Left ventricle myocardium superior (tissue), 1 donor: ENCODE results near the gene POU6F2. TPM values are rescaled to one million over a fixed set of nuclear protein-coding genes. Genes with fewer than 3 reads are reported as not detected.

ENCODE experiments used
- ATAC-seq: fragments of 200-7000 bp; cut with Tn5 transposase; one replicate; pipeline ENCODE4 v1.9.1; 2020; ENCODE audit warnings: mild to moderate bottlenecking, moderate library complexity
- DNase-seq: peaks from one replicate; pipeline ENCODE4 v3.0.0-alpha.2; 2020
- intact Hi-C: fragments of 100-400 bp; cut with micrococcal nuclease; formaldehyde crosslinking; loops from one replicate; pipeline ENCODE4 v1.11.0; 2022
- total RNA-seq: library from RNA; stranded (reverse); fragmentation: NEBNext Ultra II Directional; extraction: Animal tissue kit (Norgen Biotek cat#: 25700); gene quantifications from one replicate; pipeline ENCODE4 v1.2.1, GENCODE V29; 2021
- donor health status: DM: no; HTN: yes; CAD: no; lungs with severe emphysema.

POU6F2 gene
- total RNA-seq, 1 donor from 2014 or later = not detected

- intact Hi-C loops = no loop called here
- DNase-seq = no peak
- ATAC-seq = no peak
These were observed 455.2 kb downstream of the POU6F2 start for GRCh38 chr7:39432807-39433416.

DNA sequence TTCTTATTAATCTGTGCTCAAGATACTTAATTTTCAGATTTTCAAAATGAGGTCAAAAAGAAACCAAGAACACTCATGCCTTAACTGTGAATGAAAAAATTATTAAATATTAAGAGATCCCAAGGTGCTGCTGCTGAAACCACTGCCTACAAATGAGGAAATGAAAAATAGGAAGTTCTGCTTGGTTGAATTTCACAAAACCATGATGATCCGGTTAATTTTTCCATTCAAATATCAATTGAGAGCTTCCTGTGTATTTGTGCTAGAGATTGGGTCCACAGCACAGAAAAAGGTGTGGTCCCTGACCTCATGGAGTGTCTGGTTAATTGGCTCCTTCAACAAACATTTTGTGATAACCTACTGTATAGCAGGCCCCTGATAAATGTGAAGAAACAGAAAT lies 455.8 kb downstream of the POU6F2 start:
- no peak for DNase-seq
- no peak for ATAC-seq
- intact Hi-C loops = no loop called here

DNA sequence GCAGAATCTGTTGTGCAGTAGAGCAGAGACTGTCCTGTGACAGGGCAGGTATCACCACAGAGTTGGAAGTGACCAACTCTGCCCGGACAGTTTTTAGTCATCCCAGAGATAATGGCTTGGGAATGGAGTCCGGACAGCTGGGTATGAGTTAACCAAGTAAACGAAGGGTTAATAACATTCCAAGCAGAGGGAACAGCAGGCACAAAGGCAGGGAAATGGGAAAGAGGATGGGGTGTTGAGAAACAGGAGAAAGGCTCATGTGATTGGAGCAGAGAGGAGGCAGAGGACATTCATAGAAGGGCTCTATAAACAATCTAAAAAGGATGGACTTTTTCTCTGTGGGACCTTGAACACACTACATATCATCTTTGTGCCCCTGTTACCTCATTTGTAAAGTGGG lies 456.3 kb downstream of the POU6F2 start:
- ATAC-seq = no peak
- intact Hi-C loops = no loop called here
- DNase-seq = no peak

- DNase-seq = no peak
- ATAC-seq = no peak
- intact Hi-C loops = no loop called here
These were observed 468.8 kb downstream of the POU6F2 start for GRCh38 chr7:39446546-39446945.

DNA sequence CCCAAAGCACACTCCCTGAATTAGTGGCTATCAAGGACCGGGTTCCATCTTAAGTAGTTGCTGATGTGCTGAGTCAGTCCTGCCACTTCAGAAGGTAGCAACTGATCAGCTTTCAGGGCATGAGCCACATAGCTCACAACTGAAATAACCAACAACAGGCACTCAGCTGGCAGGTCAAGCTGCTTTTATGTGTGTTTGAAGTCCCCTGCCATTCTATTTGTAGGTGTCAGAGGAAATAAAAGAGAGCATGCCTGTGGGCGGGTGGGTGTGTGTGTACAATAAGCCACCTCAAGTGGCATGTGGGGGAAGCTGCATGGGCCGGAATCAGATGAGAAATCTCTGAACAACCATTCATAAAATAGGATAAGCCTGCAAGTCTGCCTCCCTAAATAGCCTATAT lies 474.2 kb downstream of the POU6F2 start:
- no peak for ATAC-seq
- DNase-seq = no peak
- intact Hi-C loops = no loop called here

DNA sequence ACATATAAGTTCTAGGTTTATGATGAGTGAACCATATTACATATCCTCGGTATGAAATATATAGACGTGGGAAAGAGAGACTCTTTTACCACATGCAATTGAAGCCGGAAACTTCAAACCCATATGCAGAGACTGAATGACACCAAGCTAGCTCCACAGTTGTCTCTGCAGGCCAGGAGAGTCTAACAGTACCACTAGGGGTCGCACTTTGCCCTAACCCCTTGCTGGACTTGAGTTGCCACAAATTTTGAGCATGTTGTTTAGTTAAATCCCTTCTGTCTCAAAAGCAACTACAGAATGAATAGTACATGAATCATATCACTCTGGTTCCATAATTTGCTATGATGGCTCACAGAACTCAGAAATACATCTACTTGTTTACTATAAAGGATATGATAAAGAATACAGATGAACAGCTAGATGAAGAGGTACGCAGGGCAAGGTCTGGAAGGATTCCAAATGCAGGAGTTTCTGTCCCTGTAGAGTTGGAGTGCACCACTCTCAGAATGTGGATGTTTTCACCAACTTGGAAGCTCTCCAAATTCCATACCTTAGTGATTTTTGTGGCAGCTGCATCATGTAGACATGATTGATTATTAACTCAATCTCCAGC lies 476.1 kb downstream of the POU6F2 start:
- ATAC-seq = no peak
- DNase-seq = no peak
- intact Hi-C loops = no loop called here

DNA sequence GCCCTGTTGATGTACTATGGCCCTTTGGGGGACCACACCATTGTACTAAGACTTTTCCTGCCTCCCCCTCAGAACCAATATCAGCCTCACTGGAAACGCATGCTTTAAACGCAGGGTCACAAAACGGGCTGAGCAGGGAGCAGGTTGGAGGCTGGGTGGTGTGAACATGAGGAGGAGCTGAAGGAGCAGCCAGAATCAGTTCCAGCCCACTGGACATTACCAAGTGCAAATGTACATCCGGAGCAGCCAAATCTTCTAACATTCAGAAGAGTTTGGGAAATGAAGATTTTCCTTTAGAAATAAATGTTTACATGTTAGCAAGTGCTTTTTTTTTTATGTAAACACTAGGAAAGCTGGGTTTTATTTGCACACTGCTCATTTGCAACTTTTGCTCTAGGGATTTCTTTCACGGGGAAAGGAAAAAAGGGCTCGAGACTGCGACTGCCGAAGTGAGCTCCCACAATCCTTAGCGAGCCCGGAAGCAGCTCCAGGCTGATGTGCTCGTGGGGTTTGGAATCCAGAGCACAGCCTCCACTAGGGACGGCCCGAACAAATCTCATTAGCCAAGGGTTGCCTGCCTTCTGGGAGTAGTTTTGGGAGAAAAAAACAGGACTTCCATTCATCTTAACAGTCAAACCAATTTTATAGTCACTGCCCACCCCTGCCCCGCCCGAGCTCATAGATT lies 480.5 kb downstream of the POU6F2 start:
- intact Hi-C loops = no loop called here
- DNase-seq = no peak
- no peak for ATAC-seq

- ATAC-seq = no peak
- intact Hi-C loops = no loop called here
- DNase-seq = no peak
These were observed 481.9 kb downstream of the POU6F2 start for GRCh38 chr7:39459636-39460035.

DNA sequence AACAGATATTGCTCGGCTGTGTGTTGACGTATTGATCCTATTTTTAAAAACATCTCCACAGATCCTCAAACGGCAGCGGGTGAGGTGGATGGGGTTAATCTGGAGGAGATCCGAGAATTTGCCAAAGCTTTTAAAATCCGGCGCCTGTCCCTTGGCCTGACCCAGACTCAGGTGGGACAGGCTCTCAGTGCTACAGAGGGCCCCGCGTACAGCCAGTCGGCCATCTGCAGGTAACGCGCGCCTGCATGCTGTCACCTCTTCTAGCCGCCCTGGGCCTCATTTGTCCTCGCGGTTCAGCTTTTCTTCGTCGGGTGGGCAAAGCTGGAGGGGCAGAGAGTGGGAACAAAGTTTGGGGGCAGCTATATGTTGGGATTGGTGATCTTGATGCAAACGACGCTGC lies 482.8 kb downstream of the POU6F2 start:
- intact Hi-C loops = no loop called here
- ATAC-seq (no peak), DNase-seq (no peak)

GRCh38 chr7:39461263-39461820 lies 483.6 kb downstream of the POU6F2 start:
- no peak for DNase-seq
- no peak for ATAC-seq
- intact Hi-C loops = no loop called here

DNA sequence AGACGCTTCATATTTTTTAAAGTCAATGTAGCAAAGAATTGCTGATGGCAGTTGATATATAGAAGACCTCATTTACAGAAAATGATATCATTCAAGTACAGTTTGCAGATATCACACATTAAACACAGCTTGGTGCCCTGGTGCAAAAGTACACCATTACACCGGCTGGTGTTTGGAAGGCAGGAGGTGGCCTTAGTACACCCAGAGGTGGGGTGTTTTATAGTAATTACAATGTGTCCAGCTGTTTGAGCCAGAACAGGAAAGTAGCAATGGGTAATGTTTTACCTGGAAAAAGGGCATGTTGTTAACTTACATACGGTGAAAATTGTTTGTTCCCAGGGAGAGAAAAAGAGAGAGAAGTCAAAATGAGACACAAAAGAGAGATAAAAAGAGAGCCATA lies 485.5 kb downstream of the POU6F2 start:
- ATAC-seq (no peak), DNase-seq (no peak)
- intact Hi-C loops = no loop called here

DNA sequence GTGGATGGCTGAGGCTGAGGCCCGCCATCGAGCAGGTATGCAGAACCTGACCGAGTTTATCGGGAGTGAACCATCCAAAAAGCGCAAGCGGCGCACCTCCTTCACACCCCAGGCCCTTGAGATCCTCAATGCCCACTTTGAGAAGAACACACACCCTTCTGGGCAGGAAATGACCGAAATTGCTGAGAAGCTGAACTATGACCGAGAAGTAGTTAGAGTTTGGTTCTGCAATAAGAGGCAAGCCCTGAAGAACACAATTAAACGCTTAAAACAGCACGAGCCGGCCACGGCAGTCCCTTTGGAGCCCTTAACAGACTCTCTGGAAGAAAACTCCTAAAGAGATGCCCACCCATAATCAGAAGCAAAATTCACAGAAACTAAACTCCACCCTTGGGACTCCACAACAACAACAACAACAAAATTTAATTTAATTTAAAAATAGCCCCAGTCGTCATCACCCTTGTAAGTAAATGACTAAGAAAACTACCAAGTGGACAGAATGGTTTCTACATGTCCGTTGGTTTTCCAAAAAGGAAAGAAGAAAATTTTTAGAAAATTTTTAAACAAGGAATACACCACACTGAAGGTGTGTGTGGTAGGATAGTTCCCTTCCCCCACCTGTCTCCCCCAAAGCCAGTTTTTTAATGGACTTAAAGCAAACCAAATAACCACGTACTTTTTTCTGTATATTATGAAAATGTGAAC lies 486.8 kb downstream of the POU6F2 start:
- ATAC-seq (no peak), DNase-seq (no peak)
- intact Hi-C loops = loop anchor here (5.0 kb wide), 1 partner anchor 532 kb away; no protein-coding TSS in a partner anchor

DNA sequence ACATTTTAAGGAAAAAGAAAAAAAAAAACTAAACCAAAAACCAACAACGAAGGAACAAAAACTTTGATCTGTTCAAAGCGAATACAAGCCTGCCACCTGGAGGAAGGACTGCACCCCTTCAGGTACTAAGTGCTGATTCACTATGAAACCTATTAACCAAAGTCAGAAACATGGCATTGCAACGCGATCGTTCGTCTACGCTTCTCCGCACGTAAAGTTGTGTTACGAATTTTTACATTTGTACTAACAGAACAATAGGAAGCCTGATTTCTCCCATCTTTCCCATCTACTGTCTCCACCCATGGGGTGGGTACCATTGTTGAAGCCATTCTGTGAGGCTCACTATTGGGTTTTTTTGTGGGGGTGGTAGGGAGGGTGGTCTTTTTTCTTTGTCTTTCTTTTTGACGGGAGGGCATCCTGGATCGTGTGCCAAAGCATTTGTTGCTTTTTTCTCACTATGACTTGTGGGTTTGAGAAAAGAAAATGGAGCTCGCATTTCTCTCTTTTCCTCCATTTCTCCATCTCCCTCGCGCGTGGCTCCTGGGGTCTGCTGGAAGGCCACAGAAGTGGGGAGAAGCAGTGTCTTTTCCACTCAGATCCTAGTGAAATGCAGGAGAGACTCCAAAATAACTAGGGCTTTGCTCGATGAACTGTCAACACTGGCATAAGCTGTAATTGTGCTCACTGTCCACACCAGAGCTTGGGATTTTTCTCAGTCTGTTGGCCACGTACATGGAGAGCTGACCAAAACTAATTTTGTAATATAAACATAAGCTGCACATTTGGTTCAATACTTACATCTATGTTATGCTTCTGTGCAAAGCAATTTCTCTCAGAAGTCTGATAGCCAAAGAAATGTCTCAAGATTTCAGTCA lies 487.6 kb downstream of the POU6F2 start:
- ATAC-seq = peak; percentile 68
- intact Hi-C loops = loop anchor here (5.0 kb wide), 1 partner anchor 533 kb away; no protein-coding TSS in a partner anchor

DNA sequence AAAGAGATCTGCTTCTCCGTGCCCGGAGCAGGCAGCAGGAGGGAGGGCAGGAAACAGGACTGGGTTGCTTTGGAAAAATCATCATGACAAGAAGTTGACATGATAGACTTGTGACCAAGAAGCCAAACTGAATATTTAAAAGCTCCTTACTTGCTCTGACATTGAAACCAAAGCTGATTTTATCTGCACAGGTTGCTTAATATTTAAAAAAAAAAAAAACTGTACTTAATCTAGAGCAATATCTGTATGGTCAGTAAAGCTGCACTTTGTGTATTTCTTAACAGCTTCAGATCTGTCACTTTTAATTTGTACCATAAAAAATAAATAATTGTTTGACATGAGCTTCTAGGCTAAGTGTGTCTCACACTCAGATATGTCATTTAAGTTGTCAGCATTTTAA lies 490.6 kb downstream of the POU6F2 start:
- intact Hi-C loops = loop anchor here (5.0 kb wide), 1 partner anchor 536 kb away; no protein-coding TSS in a partner anchor
- no peak for ATAC-seq

More for the DNA sequence above, 487.6 kb downstream of the POU6F2 start:
- no peak for DNase-seq

GRCh38 chr7:39468808-39469374 lies 491.2 kb downstream of the POU6F2 start:
- no peak for DNase-seq
- ATAC-seq = no peak
- intact Hi-C loops = loop anchor here (5.0 kb wide), 1 partner anchor 537 kb away; no protein-coding TSS in a partner anchor

More for the DNA sequence above, 490.6 kb downstream of the POU6F2 start:
- DNase-seq = no peak

DNA sequence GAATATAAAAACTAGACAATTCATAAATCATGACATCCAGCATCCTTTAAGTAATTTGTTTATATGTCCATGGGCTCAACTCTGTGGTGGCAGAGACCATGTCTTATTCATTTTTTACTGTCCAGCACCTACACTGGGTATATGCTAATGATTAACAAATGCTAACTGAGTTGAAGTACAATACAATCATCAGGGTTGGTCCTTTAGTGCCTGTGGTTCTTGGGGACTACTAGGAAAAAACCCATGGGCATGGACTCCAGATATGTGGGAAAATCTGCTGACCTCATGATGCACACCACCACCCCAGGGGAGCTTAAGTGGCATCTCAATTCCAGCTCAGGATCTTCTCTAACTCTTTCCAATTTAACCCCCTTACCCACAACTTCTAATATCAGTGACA lies 503.2 kb downstream of the POU6F2 start:
- ATAC-seq (no peak), DNase-seq (no peak)
- intact Hi-C loops = no loop called here

DNA sequence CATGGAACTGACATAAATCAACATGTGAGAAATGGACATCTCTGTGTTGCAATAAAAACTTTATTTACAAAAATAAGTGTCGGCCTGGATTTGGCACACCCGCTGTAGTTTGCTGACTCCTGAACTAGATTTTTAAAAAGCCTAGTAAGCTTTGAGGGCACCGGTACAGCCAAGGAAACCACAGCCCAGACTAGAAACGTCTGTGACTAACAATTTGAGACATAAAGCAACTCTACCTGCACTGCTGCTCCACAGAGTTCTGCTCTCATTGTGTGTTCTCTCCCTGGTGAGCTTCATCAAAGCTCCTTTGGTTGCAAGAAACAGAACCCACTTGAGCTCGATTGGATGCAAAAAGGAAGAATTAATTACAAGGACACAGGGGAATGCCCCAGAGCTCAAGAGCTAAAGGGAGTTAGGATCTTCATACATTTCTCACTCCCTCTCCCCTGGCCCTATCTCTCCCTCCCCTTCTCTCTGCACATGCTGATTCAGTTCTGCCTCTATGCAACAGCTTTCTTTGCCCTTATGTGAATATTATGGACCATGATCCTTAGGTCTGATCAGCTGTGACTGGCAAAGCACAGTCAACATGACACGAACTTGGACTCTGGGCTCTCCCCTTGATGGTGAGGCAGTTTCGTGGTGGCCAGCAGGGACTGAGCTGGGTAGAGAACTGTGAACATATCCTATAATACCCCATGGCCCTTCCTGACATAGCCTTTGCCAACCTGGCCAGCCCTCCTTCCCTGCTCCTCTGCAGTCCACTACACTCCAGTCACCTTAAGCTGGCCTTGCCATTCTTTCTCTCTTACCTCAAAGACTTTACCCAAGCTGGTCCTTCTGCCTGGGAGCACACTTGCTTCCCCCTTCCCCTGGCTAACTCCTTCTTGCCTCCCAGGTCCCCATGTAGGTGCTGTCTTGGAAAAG lies 511.0 kb downstream of the POU6F2 start:
- no peak for ATAC-seq
- DNase-seq = no peak
- intact Hi-C loops = no loop called here
